HG02938 (cell line): Measurements from ENCODE around the gene FLT1.

Experiments
- ATAC-seq: cut with Tn5 transposase; IDR thresholded peaks from one replicate; pipeline ENCODE4 v1.9.1; 2021; ENCODE audit warnings: mild to moderate bottlenecking, moderate library complexity; ENCODE audit not compliant: unreplicated experiment

FLT1 gene

GRCh38 chr13:28322256-28322905 is 172.5 kb downstream of the FLT1 start:
- no peak for ATAC-seq

GRCh38 chr13:28321756-28322155 is 173.2 kb downstream of the FLT1 start:
- ATAC-seq = no peak

DNA sequence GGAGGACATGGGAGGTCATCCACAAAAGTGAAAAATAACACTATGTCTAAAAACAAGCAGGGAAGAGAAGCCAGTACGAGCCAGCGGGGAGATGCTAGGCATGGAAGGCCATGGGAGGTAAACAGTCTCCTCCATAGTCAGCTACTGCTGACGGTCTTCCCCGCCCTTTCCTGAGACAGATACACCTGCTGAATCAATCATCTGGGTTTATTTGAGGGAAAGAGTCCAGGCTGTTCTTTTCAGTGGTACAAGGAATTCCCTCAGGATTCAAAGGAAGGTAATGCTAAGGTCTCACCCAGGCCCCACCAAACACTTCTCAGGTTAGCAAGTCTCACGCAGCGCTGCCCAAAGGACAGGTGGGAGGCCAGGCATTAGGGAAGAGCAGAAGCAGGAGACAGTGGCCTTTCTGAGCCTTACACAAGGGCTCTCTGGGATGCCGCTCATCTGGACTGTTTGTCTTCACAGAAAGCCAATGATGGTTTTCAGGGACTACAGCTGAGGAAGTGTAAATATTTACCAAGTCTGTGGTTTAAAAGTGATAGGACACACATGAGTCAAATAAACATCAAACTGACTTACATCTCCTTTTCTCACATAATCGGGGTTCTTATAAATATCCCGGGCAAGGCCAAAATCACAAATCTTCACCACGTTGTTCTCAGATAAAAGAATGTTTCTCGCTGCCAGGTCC is 173.9 kb downstream of the FLT1 start:
- ATAC-seq = no peak

DNA sequence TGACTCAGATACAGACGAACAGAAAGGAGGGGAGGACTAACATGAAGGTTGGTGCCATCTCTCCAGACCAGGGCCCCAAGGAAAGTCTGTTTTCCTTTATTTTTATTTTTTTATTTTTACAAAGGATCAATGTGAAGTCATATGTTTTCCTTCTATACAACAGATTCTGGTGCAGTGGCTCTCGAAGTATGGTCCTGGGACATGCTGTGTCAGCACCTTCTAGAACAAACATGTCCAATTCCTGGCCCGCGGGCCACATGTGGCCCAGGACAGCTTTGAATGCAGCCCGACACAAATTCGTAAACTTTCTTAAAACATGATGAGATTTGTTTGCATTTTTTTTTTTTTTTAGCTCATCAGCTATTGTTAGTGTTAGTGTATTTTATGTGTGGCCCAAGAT is 174.7 kb downstream of the FLT1 start:
- no peak for ATAC-seq

- ATAC-seq = no peak
Observed at GRCh38 chr13:28319528-28319927, 175.4 kb downstream of the FLT1 start.

GRCh38 chr13:28318496-28318895 is 176.4 kb downstream of the FLT1 start:
- no peak for ATAC-seq

- ATAC-seq = no peak
Observed at GRCh38 chr13:28316836-28317235, 178.1 kb downstream of the FLT1 start.

GRCh38 chr13:28316129-28316528 is 178.8 kb downstream of the FLT1 start:
- ATAC-seq = no peak

DNA sequence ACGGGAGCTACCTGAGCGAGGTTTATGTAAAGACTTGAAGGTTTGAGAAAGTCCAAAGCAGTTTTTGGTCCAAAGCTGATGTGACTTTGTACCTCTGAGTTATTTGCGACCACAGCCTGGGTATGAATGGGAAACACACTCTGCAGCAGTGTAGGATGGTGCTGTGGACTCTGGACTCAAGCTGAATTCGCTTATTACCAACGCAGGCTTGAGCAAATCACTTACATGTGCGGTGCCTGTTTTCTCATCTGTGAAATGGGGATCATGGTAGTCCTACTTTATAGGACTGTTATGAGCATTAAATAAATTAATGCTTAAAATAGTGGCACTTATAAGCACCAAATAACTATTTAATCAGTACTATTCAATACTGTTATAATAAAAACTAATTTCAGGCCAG is 180.0 kb downstream of the FLT1 start:
- no peak for ATAC-seq

DNA sequence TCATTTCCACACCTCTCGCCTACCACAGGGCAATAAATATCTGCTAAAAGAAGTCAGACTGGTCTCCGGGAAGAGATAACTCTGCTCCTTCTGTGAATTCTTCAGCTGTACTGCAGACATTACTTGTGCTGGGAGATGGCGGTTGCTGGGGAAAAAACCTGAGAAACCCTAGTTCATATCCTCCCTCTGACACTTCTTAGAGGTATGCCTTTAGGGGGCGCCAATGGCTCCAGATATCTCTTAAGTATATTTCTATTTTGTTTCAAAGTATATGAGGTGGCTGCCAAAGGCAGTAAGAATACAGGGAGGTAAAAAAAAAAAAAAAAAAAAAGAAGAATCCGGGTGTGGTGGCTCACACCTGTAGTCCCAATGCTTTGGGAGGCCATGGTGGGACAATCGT is 181.3 kb downstream of the FLT1 start:
- no peak for ATAC-seq

- no peak for ATAC-seq
Observed at GRCh38 chr13:28306325-28306724, 188.6 kb downstream of the FLT1 start.

DNA sequence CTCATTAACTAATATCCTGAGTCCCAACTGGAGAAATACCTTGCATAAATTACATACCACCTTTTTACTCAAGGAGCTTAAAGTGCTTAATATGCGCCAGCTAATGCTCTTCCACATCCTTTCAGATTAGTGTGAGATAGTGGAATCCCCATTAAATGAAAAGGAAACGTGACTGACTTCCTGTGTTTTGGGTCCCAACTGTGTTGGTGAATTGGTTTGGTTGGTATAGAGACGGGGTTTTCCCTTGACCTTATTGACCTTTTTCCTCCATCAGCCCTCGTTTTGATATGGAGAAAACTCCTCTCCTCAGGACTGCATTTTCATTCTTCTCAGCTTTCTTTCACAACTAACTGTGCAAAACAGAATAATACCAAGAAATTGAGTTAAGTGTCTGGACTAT is 193.1 kb downstream of the FLT1 start:
- ATAC-seq = no peak

DNA sequence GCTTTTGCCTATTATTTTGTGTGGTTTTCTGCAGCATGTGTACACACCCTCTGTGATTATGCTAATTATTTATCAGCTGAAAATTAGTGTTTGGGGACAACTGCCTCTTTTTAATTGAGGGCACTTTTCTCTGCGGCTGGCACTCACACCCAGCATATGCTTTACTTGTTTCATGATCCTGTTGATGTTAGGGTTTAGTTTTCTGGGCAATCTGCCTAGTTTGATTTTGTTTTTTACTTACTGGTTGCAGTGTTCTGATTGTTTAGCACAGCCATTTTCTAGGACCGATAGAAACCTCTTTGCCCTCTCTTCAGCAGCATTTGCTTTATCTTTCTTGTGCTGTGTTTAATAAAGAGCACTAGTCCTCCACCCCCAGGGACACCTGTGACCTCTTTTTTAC is 195.0 kb downstream of the FLT1 start:
- no peak for ATAC-seq

DNA sequence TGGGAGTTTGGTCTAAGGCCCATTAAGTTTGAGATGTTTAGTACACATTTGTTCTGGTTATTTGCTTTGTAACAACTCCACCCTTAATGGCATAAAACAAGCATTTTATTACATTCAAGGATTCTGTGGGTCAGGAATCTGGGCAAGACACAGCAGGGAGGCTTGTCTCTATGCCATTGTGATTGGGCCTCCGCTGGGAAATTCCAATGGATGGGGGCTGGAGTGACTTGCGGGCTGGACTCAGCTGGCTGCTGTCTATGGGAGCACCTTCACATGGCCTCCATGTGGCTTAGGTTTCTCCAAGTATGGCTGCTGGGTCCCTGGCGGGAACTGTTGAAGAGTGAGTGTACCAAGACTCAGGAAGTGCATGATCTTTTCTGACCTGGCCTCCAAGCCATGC is 197.6 kb downstream of the FLT1 start:
- ATAC-seq = no peak

- no peak for ATAC-seq
Observed at GRCh38 chr13:28286263-28286662, 208.7 kb downstream of the FLT1 start.

DNA sequence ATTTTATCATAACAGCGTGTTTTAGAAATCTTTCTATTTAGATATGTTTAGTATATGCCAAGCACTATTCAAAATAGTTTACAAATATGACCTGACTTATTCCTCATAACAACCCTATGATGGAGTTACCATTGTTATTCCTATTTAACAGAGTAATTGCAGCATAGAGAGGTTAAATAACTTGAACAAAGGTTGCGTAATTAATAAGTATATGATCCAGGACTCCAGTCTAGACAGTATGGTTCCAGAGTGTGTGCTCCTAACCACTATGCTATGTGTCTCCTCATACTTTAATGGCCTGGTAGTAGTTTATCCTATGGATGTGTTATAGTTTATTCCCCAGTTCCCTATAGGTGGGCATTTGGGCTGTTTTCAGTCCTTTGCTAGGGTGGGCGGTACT is 211.3 kb downstream of the FLT1 start:
- ATAC-seq = no peak

DNA sequence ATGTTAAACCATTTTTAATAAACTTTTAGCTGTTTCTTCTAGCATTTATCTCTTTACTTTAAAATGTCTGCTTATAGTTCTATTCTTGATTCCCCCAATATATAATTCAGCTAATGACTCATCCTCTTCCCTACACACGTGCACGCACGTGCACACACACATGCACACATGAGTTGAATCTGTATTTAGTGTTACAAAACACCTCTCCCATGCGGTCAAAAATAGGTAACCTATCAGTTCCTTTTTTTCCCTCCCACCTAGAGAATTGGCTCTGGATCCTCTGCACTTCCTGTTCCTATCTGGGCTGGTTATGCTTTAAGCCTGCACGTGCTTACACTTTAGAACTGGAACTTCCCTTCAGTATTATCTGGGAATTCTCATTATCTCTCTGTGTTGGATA is 212.5 kb downstream of the FLT1 start:
- ATAC-seq = peak; percentile 40

GRCh38 chr13:28273919-28274318 is 221.0 kb downstream of the FLT1 start:
- ATAC-seq = no peak

GRCh38 chr13:28271056-28271840 is 223.7 kb downstream of the FLT1 start:
- no peak for ATAC-seq

DNA sequence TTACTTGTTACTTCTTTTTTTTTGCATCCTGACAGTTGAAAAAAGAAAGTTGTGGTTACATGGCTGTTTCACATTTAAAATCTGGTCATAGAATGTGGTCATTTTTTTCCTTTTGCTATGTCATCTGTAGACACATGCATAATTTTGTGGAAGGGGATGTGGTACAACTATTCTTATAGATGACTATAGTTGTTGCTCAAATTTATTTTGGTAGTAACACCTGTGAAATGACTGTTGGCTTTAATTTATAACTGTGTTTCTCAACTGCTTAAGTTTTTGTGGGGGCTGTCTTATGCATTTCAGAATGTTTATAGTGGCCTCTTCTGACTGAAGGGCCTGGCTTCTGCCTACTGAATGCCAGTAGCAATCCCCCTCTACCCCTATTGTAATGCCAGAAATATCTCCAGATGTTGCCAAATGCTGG is 226.1 kb downstream of the FLT1 start:
- peak; percentile 98 for ATAC-seq

- no peak for ATAC-seq
Observed at GRCh38 chr13:28267497-28267896, 227.4 kb downstream of the FLT1 start.

- ATAC-seq = no peak
Observed at GRCh38 chr13:28258417-28258816, 236.5 kb downstream of the FLT1 start.
